ENCODE results near the gene ZSCAN29.

GRCh38 chr15:43346305-43346704 lies 24.5 kb downstream of the ZSCAN29 start:
- peak; percentile 52 for TF ChIP-seq CTCF (conservative IDR thresholded peaks at IDR 0.05; ENCODE audit: low read length)
- TF ChIP-seq EZH2phosphoT487 (IDR thresholded peaks at IDR 0.05; ENCODE audit: borderline replicate concordance) = no peak

Data from Loucy (cell line).